NCI-H1092 treated with DMSO at 0.1 percent for 48 hours (cell line): Measurements from ENCODE around the gene MANSC4.

Experiments
- DNase-seq: peaks from one replicate; lab custom pipeline; 2025; lab: John Stamatoyannopoulos, UW

Gene MANSC4

DNA sequence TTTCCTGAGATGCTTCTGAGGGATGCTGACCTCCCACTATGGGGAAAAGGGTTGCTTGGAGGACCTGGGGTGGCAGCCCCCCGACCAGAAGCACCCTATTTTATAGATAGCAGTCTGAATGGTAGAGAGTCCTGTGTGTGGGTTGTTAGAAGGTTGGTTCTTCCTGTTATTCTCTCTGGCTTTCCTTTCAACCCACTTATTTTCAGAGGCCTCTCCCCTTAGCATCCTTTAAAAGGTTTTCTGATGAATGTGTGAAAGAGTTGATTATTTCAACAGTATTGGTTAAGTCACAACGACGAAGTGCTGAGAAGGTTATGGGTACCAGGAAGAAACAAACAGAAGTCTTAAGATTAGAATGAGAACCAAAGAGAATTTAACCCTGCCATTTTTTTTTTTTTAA is 20.8 kb upstream of the MANSC4 start:
- no peak for DNase-seq

GRCh38 chr12:27797301-27798025 is 17.4 kb upstream of the MANSC4 start:
- DNase-seq, result no peak

- no peak for DNase-seq
Measured at GRCh38 chr12:27796128-27796527, 16.1 kb upstream of the MANSC4 start.

- no peak for DNase-seq
Measured at GRCh38 chr12:27794818-27795584, 15.0 kb upstream of the MANSC4 start.

DNA sequence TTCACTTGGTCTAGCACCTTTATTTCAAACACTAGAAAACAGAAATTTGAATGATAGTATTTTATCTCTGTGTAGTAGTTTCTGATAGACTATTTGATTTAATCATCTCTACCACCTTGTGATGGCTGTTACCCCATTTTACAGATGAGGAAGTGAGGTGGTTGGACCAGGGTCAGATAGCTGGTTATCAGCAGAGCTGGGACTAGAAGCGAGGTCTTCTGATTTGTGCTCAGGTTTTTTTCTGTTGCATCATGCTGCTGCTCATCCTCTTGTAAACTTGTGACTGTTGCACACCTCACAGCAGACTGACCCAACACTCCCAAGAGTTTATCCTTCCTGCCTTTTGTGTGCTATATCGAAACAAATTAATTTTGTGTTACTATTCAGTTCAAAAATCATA is 10.1 kb upstream of the MANSC4 start:
- no peak for DNase-seq

DNA sequence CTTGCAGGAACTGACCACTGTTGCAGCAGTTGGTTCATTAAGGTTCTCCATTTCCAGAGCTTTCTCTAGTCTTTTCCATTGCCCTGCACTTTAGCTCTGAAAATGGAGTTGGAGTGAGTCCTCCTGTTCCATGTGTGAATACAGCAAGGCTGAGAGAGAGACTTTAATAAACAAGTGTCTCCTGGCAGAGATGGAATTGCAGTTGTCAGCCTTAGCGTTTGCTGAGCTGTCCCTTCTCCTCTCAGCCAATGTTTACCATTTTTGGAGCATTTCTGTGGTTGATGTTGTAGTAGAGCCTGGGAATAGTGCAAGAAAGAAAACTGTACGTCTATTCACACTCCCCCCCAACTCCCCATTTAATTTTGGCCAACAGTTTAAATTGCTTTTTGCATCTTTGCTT is 7.5 kb upstream of the MANSC4 start:
- DNase-seq, result no peak

DNA sequence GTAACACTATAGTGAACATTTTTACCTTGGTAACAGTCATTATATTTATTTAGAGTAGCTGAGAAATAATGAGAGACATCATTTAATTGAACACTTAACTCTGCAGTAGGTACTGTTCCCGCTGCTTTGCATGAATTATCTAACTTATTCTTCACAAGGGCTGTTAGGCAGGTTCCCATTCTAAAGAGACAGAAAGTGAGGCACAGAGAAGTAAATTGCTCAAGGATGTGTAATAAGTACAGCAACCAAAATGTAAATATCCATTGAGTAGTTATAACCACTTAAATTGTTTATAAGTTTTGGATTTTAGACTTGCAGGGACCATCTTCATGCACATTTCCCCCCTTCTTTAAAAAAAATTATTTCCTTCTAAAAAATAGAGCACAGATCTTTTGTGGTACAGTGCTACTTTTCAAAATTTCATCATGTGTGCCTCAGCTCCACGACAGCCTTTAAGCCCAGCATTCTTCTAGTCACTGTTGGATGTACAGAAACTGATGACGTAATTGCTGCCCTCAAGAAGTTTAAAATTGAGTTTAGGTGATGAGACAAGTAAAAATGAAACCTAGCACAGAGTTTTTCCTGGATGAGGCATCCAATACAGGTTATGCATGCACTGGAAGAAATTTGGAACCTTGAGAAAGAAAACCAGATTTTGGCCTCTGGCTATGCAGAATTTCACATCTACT is 6.0 kb upstream of the MANSC4 start:
- no peak for DNase-seq

- no peak for DNase-seq
Measured at GRCh38 chr12:27782481-27782880, 2.4 kb upstream of the MANSC4 start.

DNA sequence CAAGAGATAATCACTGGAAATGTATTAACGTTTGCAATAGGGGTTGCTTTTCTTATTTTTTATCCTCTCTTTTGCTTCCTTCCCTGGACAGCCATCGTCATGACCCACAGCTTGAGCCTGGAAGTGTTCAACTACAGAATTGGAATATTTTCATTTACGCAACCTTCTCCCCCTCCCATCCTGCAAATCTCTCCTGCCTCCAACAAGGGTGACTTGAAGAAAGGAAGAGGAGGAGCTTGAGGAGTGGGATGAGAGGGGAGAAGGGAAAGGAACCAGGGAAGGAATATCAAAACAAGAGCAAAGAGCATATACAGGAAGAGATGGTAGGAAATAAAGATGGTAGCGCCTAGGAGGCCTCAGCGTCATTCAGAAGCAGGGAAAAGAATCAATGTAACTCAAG is 1.6 kb upstream of the MANSC4 start:
- DNase-seq, result no peak

- peak; percentile 44 for DNase-seq
Measured at GRCh38 chr12:27780612-27781408, 774 bp upstream of the MANSC4 start.

DNA sequence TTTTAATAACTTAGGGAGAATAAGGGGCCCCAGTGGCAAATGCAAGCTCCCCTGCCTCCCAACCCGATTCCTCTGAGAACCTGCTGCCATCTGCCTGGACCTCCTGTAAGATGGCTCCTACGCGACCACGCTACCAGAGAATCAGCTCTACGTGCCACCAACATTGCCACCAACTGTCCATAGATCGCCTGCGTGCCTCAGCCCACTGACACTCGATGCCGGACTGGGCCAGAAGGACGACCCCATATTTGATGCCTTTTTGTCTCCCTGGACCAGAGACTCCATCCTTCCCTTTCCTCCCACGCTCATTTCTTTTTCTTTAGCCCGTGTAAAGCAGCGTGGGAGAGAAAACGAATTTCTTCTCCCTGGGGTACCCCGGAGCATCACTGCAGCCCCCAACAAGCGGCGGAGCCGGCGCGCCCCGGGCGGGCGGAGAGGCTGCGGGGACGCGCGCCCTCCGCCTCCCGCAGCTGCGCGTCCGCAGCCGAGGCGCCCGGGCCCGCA is 568 bp downstream of the MANSC4 start:
- DNase-seq, result peak; percentile 70

- DNase-seq, result no peak
Measured at GRCh38 chr12:27778206-27778605, 1.8 kb downstream of the MANSC4 start.

- no peak for DNase-seq
Measured at GRCh38 chr12:27777141-27777540, 2.9 kb downstream of the MANSC4 start.

DNA sequence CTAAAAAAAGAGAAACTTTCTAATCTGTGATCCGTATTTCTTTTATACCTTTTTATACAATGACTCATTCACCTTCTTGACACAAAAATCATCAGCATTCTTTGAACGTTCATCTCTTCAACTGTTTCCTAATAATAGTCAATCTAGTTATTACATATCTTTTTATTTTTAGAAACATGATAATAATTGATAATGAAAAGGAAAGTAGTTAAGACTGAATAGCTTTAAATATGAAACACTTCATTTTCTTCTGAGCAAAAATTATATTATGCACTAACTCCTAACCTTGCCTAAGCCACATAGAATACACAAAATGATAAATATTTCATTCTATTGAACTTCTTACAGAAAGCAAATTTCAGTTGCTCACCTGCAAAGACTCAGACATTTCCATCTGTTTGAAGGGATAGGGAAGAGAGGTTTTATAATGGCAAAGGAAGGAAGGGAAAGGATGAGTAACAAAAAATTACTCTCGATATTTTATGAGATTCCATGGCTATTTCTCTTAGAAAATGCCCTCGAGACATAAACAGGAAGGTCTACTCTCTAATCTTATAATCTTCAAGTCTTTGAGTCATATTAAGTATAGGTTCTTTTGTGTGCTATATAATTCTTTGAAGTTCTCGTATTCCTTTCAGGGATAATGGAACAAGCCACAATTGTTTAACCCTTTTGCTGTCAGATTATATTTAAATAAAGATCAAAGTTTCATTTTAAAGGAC is 7.5 kb downstream of the MANSC4 start:
- DNase-seq, result no peak

- no peak for DNase-seq
Measured at GRCh38 chr12:27771481-27772327, 8.3 kb downstream of the MANSC4 start.

- no peak for DNase-seq
Measured at GRCh38 chr12:27769142-27769673, 10.8 kb downstream of the MANSC4 start.

- DNase-seq, result no peak
Measured at GRCh38 chr12:27766587-27766986, 13.4 kb downstream of the MANSC4 start.

DNA sequence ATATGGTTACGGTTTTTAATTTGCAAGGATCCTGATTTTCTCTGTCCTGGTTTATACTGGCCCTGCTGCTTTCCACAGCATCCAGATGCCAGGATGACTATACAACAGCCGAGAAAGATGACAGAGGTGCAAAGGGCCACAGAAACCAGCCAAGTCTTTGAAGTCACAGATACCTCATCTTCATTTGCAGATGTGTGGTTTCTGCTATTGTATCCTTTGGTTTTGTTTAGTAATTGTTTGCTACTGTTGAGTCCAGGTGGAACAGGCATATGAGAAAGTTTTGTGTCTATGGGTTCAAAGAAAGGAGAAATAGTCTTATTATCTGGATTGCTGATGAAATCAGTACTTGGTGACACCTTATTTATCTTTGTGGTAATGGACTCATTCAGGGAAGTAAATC is 17.3 kb downstream of the MANSC4 start:
- no peak for DNase-seq

DNA sequence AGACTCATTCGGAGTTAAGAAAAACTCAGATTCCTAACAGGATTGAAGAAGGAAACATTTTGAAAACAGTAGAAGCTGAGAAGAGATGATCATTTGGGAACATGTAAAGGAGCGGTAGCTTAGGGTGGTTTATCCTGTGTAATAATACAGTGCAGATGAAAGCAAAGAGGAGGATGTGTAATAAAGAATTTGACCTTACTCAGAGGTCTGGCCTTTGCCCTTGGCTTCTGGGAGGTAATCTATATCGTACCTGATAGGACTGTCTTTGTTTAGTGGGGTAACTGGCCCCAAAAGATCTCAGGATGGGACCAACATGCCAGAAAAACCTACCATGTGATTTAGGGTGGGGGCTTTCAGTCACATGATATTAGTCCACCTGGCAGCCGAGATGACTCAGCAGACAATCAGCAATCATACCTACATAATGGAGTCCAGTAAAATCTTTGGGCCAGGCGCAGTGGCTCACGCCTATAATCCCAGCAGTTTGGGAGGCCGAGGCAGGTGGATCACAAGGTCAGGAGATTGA is 23.3 kb downstream of the MANSC4 start:
- no peak for DNase-seq

DNA sequence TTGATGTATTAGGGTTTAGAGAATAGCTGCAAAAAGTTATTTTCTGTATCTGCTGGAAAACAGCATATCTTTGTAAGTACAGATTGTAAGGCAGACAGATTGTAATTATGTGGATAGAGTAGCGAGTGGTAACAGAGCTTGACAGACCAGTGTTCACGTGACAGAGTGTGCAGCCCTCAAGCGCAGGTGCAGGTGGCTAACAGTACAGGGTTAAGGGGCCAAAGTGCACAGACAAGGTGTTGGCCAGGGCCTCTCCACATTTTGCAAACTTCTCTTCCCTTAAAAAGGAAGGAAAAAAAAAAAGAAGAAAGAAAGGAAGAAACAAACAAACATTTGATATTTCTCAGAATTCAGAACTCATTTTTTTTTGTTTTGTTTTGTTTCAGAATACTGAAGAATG is 25.2 kb downstream of the MANSC4 start:
- no peak for DNase-seq
